Smooth muscle cell (in vitro differentiated cells): ENCODE results near the gene FAM234B. TPM values are rescaled to one million over a fixed set of nuclear protein-coding genes. Genes with fewer than 3 reads are reported as not detected.

Experiments used
- DNase-seq: peaks from one replicate; lab custom pipeline; 2025; ENCODE audit not compliant: unreplicated experiment; lab: John Stamatoyannopoulos, UW
- H2AFZ ChIP-seq: fragments of 200-600 bp; sonication (generic); 2 replicates; pipeline ENCODE4 v1.6.0; 2016; ENCODE audit warnings: antibody characterized with exemption, low read depth, mild to moderate bottlenecking
- H3F3A ChIP-seq: fragments of 200-600 bp; sonication (generic); 2 replicates; pipeline ENCODE4 v1.6.0; 2017; ENCODE audit warnings: antibody characterized with exemption, low read depth
- H3K27ac ChIP-seq: fragments of 200-600 bp; sonication (generic); 2 replicates; pipeline ENCODE4 v1.5.1; 2016; ENCODE audit warnings: low read depth, mild to moderate bottlenecking
- H3K27me3 ChIP-seq: fragments of 200-600 bp; sonication (generic); 2 replicates; pipeline ENCODE4 v1.6.1; 2016; ENCODE audit warnings: low read depth, mild to moderate bottlenecking
- H3K36me3 ChIP-seq: fragments of 200-600 bp; sonication (generic); 2 replicates; pipeline ENCODE4 v1.5.1; 2016; ENCODE audit warnings: low read depth
- H3K4me1 ChIP-seq: fragments of 200-600 bp; sonication (generic); 2 replicates; pipeline ENCODE4 v1.5.1; 2016; ENCODE audit warnings: low read depth
- H3K4me2 ChIP-seq: fragments of 200-600 bp; sonication (generic); 2 replicates; pipeline ENCODE4 v1.6.0; 2016; ENCODE audit warnings: mild to moderate bottlenecking
- H3K4me3 ChIP-seq: fragments of 200-600 bp; sonication (generic); 2 replicates; pipeline ENCODE4 v1.5.1; 2016; ENCODE audit warnings: mild to moderate bottlenecking
- H3K79me2 ChIP-seq: fragments of 200-600 bp; sonication (generic); 2 replicates; pipeline ENCODE4 v1.6.0; 2016; ENCODE audit warnings: low read depth, mild to moderate bottlenecking
- H3K9ac ChIP-seq: fragments of 200-600 bp; sonication (generic); 2 replicates; pipeline ENCODE4 v1.6.0; 2016; ENCODE audit warnings: low read depth
- H3K9me3 ChIP-seq: fragments of 200-600 bp; sonication (generic); replicated peaks from 2 replicates; pipeline ENCODE4 v1.5.1; 2016; ENCODE audit warnings: low read depth
- H4K20me1 ChIP-seq: fragments of 200-600 bp; sonication (generic); 2 replicates; pipeline ENCODE4 v1.6.0; 2016; ENCODE audit warnings: low read depth
- WGBS: methylation state at CpG from one replicate; pipeline ENCODE4 v1.1.7; 2016; ENCODE audit warnings: low lambda C conversion rate; 5-methylcytosine and 5-hydroxymethylcytosine counted together
- polyA plus RNA-seq: library from polyadenylated mRNA; unstranded; fragments of >200 nt; fragmentation: Nextera tagmentation; extraction: Ambion mirVana; gene quantifications from 2 replicates; pipeline ENCODE4 v1.2.1, GENCODE V29; 2016
- total RNA-seq: library from RNA; depleted of rRNA; stranded (reverse); fragments of >200 nt; gene quantifications from 2 replicates; pipeline ENCODE4 v1.2.3, GENCODE V29; 2014
- TF ChIP-seq, protein P1 (sequence below): fragments of 200-600 bp; sonication (generic); IDR thresholded peaks from 2 replicates; pipeline ENCODE4 v1.5.1; 2017; ENCODE audit warnings: borderline replicate concordance, mild to moderate bottlenecking, antibody characterized with exemption; ENCODE audit not compliant: insufficient read depth, poor library complexity, severe bottlenecking

FAM234B gene
- total and polyA plus RNA-seq, 2 experiments from 2014 or later, result 1.6 to 3.0 TPM

DNA sequence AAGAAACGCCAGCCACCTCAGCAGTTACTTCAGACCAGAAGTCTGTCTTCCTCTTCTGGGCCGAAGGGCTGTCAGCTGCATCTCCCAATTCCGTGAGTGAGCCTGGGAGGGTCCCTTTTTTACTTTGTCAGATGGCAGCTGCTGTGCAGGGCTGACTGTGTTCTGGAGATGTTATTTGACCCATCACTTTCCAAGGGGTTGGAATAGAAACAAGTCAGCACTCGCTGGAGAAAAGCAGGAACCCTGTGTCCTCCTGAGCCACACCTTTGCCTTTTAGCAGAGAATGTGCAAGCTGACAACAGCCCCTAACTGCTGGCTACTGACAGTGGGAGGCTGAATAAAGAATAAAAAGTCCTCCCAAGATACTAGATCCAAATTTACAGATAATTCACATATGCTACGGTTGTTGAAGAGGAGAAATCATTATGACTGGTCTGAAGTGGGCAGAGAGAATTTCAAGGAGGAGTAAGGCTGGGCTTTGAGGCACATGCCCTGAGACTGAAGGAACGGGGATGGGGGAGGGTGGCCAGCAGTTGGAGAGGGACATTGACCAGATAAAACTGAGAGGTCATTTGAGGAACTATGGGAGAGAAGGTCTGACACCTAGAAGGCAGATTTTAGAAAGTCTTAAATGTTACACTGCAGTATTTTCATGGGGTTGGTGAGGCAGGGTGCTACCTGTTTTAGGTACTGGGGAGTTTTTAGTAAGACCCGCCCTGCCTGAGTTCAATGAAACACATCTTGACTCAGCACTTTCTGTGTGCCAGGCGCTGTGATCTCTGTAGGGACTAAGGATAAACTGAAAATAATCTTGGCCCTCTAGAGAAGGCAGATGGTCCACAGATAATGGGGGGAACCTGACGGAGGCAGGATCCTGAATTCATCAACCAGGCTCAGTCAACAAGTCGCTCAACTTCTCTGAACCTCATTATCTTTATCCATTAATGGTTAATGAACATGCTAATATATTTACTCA, 27.4 kb downstream of the FAM234B start:
- no peaks in the 10 kb centered on the region for H3F3A ChIP-seq
- H3K9me3 ChIP-seq, result no peaks in the 10 kb centered on the region
- H3K4me3 ChIP-seq, result no peak overlapping the region
- no peak overlapping the region for H3K4me2 ChIP-seq
- DNase-seq, result no peak
- 75% methylated on average over 10 of the region's 10 CpGs for WGBS
- no peaks in the 10 kb centered on the region for H3K4me1 ChIP-seq
- H2AFZ ChIP-seq, result no peak overlapping the region
- H3K27ac ChIP-seq, result no peak overlapping the region
- TF ChIP-seq, protein P1, sequence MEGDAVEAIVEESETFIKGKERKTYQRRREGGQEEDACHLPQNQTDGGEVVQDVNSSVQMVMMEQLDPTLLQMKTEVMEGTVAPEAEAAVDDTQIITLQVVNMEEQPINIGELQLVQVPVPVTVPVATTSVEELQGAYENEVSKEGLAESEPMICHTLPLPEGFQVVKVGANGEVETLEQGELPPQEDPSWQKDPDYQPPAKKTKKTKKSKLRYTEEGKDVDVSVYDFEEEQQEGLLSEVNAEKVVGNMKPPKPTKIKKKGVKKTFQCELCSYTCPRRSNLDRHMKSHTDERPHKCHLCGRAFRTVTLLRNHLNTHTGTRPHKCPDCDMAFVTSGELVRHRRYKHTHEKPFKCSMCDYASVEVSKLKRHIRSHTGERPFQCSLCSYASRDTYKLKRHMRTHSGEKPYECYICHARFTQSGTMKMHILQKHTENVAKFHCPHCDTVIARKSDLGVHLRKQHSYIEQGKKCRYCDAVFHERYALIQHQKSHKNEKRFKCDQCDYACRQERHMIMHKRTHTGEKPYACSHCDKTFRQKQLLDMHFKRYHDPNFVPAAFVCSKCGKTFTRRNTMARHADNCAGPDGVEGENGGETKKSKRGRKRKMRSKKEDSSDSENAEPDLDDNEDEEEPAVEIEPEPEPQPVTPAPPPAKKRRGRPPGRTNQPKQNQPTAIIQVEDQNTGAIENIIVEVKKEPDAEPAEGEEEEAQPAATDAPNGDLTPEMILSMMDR, result no peak
- H3K79me2 ChIP-seq, result no peaks in the 10 kb centered on the region
- no peak overlapping the region for H3K9ac ChIP-seq
- H4K20me1 ChIP-seq, result no peaks in the 10 kb centered on the region
- no peaks in the 10 kb centered on the region for H3K36me3 ChIP-seq
- no peaks in the 10 kb centered on the region for H3K27me3 ChIP-seq

DNA sequence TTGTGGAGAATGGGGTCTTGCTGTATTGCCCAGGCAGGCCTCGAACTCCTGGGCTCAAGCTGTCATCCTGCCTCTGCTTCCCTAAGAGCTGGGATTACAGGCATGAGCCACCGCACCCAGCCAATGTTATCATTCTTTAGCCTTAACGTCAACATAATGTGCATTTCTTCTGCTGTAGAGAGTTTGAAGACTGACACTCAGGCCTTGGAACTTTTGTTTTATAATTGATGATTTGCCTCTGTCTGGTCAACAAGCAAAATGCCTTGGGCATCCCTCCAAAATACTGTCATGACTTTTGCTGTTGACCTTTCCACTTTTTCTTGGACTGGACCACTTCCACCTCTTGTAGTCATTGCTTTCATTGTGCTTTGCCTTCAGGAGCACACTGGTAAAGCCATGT, 29.0 kb downstream of the FAM234B start:
- 100% methylated on average over 3 of the region's 3 CpGs for WGBS
- Histone ChIP-seq H3K9ac (no peak overlapping the region), H3K4me3 (no peak overlapping the region), H3K27ac (no peak overlapping the region), H3K36me3 (no peaks in the 10 kb centered on the region), H3K79me2 (no peaks in the 10 kb centered on the region), H3K4me1 (no peaks in the 10 kb centered on the region), H2AFZ (no peak overlapping the region), H3K9me3 (no peaks in the 10 kb centered on the region), H4K20me1 (no peaks in the 10 kb centered on the region), H3K27me3 (no peaks in the 10 kb centered on the region), H3F3A (no peaks in the 10 kb centered on the region), H3K4me2 (no peak overlapping the region)
- no peak for DNase-seq
- TF ChIP-seq, protein P1, result no peak

- Histone ChIP-seq H3K27ac (no peak overlapping the region), H3F3A (no peaks in the 10 kb centered on the region), H3K36me3 (no peaks in the 10 kb centered on the region), H3K4me2 (no peak overlapping the region), H3K79me2 (no peaks in the 10 kb centered on the region), H3K9me3 (no peaks in the 10 kb centered on the region), H3K4me1 (no peaks in the 10 kb centered on the region), H4K20me1 (no peaks in the 10 kb centered on the region), H3K9ac (no peak overlapping the region), H2AFZ (no peak overlapping the region), H3K4me3 (no peak overlapping the region), H3K27me3 (no peaks in the 10 kb centered on the region)
- WGBS, result 94% methylated on average over 3 of the region's 3 CpGs
- DNase-seq, result no peak
- TF ChIP-seq, protein P1, result no peak
Observed at GRCh38 chr12:13074396-13075117, 30.4 kb downstream of the FAM234B start.
